ENCODE results near the gene AKNA.

DNA sequence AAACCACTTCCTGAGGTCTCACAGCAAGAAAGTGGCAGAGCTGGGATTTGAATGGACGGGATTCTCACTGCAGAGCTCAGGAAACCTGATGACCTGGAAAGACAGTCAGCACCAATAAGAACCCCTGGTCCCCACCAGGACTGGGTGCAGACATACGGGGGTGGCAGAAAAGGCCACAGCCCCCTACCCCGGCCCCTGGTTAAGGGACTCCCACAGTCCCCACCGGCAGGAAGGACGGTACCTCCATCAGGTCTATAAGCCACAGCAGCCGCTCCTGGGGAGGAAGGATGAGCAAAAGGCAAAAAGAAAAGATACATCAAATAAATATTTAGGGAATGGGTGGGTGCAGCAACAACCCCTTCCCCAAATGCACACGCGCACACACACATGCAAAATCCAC lies 32.0 kb upstream of the AKNA start:
- TF ChIP-seq GATA2 (IDR thresholded peaks at IDR 0.05; ENCODE audit: low read depth, low read length) (no peak), GATA3 (IDR thresholded peaks at IDR 0.05; ENCODE audit: low read depth, low read length) (no peak)

Measured in SH-SY5Y (cell line).